HG03159 (cell line): Measurements from ENCODE around the gene U2AF1L4.

Source experiments
- ATAC-seq: cut with Tn5 transposase; IDR thresholded peaks from one replicate; pipeline ENCODE4 v1.9.1; 2021; ENCODE audit warnings: mild to moderate bottlenecking, moderate library complexity; ENCODE audit not compliant: unreplicated experiment

Gene U2AF1L4

DNA sequence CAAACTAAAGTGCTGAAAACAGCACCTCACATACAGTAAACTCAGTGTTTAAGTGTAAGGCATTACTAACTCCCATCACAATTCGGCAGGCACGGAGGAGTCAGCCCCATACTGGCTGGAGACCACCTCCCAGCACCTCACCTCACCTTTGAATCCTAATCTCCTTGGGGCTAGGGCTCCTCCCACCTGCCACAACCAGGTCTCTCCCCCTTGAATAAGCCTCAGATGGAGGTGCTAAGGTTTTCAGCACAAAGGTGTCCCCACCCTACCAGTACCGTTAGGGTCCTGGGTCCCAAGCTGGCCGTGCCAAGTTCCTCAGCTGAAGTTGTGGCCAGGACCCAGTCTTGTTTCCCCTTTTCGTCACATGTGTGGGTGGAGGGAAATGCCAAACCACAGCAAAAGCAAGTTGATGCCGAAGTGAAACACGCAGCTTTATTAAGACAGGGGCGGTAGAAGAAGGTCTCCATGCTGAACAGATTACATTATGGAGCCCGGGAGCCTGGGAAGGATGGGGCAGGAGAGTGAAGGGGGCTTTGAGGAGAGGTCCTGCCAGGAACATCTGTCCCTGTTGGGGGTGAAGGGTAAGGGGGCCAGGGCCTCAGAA, 3.0 kb downstream of the U2AF1L4 start, which contains the start of gene IGFLR1:
TSS of gene IGFLR1 (minus strand) at position 332 of the 604 bp plus-strand sequence. CDS start 1,272 bp downstream, outside the sequence.
- ATAC-seq: no peak

DNA sequence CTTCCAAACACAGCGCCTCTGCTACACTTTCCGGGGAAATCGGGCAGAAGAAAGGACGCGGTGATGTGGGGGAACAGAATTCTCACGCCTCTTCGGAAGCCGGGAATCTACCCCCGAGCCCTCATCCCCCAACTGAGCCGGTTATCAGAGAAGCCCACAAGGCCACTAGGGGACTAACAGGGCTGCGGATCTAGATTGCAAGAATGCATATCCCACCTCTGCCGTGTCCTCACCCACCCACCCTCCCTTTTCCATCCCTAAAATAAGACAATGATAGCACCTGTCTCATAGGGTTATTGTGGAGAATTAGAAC, 4.1 kb downstream of the U2AF1L4 start:
- ATAC-seq: no peak

DNA sequence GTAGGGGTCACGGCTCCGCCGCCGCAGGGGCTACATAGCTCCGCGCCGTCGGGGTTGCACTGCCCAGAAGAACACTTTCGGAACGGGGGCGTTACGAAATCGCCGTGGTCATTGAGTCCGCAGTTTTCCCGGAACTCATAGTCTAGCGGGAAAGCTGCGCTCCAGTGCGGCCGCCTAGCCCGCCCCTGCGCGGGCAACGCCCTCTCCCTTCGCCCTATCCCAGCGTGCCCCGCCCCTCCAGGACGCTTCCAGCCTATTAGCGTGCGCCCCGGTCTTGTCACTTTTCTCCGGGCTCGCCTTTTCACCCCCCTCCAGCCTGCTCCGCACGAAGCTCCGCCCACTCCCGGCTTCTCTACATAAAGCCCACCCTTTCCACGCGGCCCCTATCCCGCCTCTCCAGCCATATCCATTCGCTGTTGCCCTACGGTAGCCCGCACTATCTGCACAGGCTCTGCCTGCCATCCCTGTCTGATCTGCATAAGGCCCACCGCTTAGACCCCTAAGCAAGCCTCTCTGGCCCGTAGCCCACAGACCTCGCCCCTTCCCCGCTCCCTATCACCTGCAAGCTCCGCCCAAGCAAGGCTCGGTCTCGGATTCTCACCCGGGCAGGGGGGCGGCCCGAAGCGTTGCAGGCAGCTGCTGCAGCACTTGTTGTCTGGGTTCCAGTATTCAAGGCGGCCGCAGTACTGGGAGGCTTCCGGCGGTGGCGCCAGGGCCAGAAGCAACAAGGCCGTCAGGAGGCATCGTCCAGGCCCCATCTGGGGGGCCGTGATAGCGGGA, 4.6 kb downstream of the U2AF1L4 start:
- peak; percentile 58 for ATAC-seq

GRCh38 chr19:35740108-35740422, 5.2 kb downstream of the U2AF1L4 start:
- ATAC-seq: peak; percentile 3

GRCh38 chr19:35739275-35740107, 5.7 kb downstream of the U2AF1L4 start:
- no peak for ATAC-seq

DNA sequence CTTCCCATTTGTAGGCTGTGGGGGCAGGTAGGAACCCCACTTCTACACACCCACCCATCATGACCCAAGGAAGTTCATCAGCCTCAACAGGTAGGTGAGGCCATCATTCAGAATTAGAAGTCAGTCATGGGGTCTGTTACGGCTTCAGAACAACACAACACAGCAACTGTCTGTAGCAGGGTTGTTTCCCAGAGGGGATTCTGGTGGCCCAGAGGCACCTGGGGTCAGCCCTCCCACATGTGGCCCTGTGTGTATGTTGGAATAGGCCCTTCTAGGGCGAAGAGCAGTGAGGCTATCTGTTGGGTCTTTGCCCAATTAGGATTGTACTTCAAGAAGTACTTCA, 6.4 kb downstream of the U2AF1L4 start:
- no peak for ATAC-seq

- ATAC-seq: no peak
These were observed 7.0 kb downstream of the U2AF1L4 start for GRCh38 chr19:35738021-35738886.

DNA sequence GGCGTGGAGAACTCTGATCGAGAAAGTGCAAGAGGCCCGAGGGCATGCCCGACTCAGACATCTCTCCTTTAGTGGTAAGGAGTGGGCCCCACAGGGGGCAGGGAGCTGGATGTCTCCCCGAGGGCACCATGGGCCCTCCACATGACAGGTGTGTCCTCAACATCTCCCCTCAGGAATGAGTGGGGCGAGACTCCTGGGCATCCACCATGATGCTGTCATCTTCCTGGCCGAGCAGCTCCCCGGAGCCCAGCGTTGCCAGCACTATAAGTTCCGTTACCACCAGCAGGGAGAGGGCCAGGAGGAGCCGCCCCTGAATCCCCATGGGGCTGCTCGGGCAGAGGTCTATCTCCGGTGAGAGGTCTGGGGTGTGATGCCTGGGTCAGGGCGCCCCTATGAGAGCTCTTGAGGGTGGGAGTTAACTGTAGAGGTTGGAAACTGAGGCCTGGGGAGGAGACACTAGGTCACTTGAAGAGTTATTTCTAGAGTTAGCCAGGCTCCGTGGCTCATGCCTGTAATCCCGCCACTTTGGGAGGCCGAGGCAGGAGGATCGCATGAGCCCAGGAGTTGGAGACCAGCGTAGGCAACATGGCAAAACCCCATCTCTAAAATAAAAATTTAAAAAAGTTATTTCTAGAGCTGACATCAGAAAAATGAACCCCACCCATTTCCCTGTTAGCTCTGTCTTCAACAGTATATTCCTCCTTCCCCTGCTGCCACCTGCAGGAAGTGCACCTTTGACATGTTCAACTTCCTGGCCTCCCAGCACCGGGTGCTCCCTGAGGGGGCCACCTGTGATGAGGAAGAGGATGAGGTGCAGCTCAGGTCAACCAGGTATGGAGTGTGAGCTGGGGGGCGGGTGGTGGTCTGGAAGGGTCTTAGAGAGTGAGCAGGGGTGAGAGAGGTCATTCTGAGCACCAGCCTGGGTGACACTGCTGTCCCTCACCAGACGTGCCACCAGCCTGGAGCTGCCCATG, 8.0 kb downstream of the U2AF1L4 start:
- ATAC-seq: no peak

DNA sequence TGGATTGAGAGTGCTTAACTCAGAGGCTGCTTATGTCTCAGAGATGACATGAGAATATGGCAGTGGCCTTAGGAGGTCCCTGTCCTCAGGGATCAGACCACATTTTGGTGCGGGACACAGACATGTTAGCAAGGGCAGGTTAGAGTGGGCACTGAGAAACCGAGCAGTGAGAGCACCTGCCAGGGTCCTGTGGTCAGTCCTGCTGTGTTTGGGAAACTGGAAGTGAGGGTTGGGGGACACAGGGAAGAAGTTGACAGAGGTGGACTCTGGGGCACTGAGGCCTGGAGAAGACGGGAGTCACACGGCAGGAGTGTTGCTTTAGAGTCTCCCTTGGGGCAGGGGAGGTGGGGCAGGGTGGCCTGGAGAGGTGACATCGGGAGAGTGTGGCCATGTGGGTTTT, 10.3 kb downstream of the U2AF1L4 start:
- ATAC-seq: no peak

DNA sequence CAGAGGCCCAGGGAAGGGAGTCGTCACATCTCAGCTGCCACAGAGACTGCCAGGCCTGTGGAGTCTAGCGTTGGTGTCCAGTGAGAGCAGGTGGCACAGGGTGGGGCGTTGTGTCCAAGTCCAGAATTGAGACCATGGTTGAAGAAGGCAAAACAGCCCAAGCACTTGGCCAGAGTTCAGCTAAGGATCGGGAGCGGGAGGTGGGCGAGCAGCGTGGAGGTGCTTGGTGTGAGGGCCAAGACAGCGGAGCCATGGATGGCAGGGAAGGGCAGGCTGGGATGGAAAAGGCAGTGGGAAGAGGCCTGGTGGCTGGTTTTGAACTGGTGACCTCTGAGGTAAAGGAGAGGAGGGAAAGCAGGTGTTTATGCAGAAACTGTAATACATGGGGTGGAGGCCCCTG, 10.9 kb downstream of the U2AF1L4 start:
- ATAC-seq: no peak

GRCh38 chr19:35733180-35734125, 11.8 kb downstream of the U2AF1L4 start:
- ATAC-seq: no peak

GRCh38 chr19:35732540-35733179, 12.6 kb downstream of the U2AF1L4 start:
- ATAC-seq: no peak

- ATAC-seq: no peak
These were observed 13.3 kb downstream of the U2AF1L4 start for GRCh38 chr19:35731779-35732405.

GRCh38 chr19:35731353-35731752, 13.9 kb downstream of the U2AF1L4 start:
- no peak for ATAC-seq

- no peak for ATAC-seq
These were observed 14.9 kb downstream of the U2AF1L4 start for GRCh38 chr19:35730326-35730725.

DNA sequence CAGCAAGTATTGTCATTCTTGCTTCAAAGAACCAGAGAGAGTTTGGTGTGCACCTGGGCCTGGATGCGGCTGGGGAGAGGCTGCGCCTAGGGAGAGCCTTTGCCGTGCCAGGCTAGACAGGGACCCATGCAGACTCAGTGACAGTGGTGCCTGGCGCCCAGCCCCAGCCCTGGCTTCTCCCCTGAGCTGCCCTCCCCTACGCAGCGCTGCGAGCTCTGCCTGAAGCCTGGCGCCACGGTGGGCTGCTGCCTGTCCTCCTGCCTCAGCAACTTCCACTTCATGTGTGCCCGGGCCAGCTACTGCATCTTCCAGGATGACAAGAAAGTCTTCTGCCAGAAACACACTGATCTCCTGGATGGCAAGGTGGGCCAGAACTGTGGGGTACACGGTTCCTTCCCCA, 15.5 kb downstream of the U2AF1L4 start:
- no peak for ATAC-seq

DNA sequence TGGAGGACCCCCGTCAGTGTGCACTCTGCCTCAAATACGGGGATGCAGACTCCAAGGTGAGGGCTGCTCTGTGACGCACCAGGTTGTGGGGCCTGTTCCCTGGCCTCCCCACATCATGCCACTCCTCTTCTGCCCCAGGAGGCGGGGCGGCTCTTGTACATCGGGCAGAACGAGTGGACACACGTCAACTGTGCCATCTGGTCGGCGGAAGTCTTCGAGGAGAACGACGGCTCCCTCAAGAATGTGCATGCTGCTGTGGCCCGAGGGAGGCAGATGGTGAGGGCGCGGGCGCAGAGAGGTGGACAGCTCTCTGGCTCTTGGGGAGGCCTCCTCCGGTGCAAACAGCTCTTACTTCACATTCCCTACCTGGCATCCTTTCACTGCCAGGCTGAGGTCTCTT, 16.2 kb downstream of the U2AF1L4 start:
- ATAC-seq: no peak
